HG03558 (cell line): ENCODE data around the gene NRXN2.

Source experiments
- ATAC-seq: cut with Tn5 transposase; IDR thresholded peaks from one replicate; pipeline ENCODE4 v1.9.1; 2021; ENCODE audit warnings: moderate number of reproducible peaks; ENCODE audit not compliant: unreplicated experiment; ENCODE audit errors: extremely low read depth

NRXN2 gene

DNA sequence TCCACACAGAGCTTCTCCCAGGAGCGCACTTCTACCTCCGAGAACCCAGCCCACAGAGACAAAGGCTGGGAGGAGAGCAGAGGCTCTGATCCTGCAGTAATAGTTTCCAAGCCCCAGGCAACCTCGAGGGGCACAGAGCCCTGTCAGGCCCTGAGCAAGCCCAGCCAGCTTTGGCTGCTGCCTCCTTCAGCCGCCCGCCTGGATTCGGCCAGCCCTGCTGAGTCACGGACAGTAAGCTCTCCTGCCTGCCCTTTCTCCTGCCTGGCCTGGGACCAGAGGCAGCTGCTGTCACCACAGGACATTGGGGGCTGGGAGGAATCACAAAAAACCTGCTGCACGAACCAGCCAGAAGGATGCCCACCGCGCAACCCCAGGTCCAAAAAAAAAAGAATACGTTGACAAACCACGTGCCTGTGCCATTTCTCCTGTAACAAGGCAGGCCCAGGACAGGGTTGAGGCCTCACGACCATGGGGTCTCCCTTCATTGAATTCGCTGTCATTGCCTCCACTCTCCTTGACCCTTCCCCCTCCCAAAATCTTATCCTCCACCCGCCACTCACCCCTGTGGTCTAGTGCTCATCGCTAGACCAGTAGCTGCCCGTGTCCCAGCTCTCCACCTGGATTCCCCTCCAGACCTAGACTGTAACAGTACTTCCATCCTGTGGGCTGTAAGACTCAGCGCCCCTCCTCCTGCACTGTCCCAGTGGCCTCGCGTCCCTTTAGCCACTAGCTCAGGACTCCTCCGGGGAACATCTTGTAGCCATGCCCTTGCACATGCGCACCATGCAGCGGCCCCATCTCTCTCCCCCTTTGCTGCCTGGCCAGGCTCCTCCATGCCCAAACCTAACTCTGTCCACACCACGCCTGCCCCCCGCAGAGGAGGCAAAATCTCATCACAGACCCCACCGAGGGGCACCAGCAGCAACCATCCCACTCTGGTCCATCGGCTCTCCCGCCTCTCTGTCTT is 139.4 kb downstream of the NRXN2 start:
- no peak for ATAC-seq

DNA sequence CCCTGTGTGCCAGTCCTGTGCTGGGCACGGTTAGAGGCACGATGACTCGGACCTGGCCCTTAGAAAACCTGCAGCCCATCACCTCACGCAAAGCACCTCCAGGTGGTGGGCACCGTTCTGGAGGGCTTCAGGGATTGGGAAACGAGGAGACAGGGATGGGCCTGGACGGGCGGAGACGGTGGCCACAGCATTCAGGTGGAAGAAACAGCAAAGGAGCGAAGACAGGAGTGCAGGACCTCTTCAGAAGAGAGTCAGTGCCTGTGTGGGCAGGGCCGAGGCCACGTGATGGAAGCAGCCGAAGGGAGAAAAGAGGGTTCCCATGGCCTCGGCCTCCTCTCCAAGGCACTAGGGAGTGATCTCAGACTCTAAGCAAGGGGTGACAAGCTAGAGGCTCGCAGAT is 140.1 kb downstream of the NRXN2 start:
- no peak for ATAC-seq

DNA sequence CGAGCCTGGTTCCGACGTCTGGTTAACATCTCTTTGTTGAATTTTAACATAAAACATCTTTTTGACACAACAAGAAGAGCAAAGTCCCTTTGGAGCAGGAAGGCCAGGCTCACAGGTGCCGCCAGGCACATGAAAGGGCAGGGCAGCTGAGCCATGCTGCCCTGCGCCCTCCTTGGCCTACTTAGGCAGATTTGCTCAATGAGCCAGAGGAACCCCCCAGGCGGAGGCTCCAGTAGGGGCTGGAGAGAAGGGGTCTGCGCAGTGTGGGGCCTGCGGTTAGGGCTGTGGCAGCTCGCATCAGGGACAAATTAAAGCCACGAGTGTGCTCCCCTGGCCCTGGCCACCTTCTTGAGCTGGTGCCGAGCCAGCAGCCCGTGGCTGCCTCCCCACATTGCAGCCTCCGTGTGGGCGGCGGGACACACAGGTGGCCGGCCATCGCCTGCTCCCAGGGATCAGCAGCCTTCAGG is 141.9 kb downstream of the NRXN2 start:
- ATAC-seq: no peak

DNA sequence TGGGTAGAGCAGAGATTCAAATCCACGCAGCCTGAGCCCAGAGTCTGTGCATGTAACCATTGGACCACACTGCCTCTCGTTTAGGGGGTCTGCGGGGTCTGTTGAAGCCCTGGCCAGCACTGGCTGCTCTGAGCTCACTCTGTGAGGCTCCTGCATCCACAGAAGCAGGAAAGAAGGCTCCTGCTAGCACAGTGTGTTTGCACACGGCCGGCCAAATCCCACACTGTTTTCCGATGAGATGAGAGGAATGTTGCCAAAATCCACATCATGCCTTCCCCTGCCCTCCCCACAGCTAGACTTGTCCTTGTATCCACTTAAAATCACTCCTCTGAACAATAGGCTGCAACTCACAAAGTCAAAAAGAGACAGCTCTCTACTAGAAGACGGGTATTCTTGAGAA is 142.6 kb downstream of the NRXN2 start:
- no peak for ATAC-seq

DNA sequence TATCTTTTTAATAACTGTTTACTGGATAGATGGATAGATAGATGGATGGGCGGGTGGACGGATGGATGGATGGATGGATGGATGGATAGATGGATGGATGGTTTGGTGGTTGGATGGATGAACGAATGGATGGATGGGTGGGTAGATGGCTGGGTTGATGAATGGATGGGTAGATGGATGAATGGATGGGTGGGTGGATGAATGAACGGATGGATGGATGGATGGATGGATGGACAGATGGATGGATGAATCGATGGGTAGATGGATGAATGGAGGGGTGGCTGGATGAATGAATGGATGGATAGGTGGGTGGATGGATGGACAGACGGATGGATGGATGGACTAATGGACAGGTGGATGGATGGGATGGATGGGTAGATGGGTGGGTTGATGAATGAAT is 145.8 kb downstream of the NRXN2 start:
- ATAC-seq: no peak

DNA sequence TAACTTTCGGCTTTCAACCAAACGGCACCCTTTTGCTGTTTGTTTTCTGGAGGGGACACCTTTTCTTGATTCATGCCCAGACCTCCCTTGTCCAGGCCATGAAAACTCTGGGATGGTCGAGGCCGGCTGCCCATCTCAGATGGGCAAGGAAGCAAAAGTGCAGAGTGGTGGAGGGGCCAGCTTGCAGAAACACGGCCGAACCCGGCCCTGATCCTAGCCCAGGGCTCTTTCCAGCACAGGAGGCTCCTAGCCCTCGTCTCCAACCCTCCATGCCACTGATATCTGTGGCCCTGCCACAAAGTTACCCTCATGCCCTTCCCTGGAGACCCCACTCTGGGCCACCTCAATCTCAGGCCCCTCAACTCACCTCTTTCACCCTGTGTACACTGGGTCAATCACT is 150.9 kb downstream of the NRXN2 start:
- no peak for ATAC-seq

DNA sequence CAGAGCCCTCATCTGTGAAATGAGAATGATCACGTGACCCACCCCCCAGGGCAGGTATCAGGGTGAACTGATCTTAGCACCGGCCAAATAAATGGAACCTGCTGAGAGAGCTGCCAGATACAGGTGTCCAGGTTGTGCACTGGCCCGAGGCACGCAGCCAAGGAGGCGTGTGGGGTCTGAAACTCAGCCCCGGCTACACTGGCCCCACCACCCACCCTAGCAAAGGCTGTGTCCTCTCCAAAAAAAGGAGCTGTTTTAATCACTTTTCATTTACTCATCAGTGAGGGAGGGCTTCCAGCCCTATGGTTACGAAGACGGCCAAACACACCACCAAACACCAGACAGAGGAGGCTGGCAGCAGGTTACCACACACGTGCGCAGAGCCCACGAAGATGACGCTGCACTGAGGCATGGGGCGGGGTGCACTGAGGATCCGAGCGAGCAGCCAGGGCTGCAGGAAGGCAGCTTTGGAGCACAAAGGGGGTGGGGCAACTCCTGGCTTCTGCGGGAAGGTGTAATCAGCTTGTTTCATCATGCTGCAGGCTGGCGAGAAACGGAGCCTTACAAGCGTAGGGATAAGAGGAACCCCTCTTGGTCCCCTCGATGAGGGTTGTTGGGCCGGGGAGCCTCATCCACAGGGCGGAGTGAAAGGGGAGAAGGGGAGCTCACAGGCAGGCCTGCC is 151.4 kb downstream of the NRXN2 start:
- no peak for ATAC-seq

DNA sequence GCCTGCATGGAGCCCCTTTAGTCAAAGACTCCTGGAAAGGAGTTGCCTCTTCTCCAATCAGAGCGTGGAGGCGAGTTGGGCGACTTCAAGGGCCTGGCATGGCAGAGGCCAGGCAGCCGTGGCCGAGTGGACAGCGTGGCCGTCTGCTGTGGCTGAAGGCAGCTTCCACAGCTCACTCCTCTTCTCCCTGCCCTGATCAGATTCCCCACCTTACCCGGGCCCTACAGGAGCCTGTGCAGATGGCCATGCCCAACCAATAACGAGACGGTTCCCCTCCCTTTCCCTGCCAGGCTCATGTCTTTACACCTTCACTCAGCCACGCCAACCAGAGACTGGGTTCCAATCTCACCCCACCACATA is 152.0 kb downstream of the NRXN2 start:
- ATAC-seq: no peak

DNA sequence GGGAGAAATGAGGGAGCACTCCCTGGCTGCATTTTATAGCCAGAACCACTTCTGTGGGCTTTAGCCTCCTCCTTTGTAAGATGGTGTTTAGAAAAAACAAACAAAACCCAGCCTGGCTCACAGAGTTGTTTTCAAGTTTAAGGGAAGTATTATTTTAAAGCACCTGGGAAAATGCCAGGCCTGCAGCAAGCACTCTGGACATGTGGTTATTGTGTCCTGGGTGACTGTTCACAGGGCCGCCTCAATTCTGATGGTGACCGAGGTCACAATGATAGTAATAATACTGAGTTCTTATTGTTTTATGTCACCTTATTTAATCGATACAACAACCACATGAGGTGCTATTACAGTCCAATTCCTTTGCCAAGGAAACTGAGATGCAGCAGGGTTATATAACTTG is 152.7 kb downstream of the NRXN2 start:
- ATAC-seq: no peak

DNA sequence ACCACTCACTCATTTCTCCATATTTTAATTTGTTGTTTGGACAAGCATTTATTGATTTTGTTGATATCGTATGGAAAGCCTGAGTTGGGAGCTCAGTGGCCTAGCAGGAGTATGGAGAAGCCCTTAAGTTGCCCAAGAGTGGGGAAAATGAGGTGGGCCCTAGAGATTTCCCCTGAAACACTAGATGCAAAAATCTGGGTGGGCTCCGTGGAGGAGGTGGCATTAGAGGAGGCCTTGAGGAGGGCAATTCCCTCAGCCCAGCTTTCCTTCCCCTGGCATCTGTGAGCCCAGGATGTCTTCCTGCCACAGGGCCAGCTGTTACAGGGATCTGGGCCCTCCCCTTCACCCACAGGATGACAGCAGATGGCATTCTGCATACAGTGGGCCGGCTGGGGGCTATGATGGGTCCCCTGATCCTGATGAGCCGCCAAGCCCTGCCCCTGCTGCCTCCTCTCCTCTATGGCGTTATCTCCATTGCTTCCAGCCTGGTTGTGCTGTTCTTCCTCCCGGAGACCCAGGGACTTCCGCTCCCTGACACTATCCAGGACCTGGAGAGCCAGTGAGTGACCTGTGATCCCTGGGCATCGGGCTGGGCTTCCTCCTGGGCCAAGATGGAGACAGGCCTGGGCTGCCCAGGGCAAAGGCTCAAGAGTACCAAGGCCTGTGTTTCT is 153.6 kb downstream of the NRXN2 start:
- ATAC-seq: no peak

DNA sequence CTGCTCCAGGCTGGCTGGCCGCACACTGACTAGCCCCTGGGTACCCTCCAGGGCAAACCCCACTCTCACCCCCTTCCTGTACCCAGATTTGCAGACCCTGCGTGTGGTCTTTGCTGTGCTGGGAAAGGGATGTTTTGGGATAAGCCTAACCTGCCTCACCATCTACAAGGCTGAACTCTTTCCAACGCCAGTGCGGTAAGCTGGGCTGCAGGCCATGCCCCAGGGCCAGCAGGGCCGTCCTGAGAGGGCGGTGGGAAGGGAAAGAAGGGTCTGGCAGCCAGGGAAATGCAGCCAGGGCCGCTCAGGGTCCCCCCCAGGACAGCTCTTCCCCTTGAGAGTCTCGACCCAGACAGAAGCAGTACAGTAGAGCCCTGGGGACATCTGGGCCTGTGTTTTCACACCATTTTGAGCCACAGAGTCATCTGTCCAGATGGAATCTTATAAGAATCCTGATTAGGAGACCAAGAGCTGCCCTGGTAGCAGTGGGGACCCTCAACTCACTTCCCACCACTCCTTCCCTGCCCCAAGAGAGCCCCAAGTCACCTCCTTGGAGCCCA is 154.3 kb downstream of the NRXN2 start:
- no peak for ATAC-seq

DNA sequence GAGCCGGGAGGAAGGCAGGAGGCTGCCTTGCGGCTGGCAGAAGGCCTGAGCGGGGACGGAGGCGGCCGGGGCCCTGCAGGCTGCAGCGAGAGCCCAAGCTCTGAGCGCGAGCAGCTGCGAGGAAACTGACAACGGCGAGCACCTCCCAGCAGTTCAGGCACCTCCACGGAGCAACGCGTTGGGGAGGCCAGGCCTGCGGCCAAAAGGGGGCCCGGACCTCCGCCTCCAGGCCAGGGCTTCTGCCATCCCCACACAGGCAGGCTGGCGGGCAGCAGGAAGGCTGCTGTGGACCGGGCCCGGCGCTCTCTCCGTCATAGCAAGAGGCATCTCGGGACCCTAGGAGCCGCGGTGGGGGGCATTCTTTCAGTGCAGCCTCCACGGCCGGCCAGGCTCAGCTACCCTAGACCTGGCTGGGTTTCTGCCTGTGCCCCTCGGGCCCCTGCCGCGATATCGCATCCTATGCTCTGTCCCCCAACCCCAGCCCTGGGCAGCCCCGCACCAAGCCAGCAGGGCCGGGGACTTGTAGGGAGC is 154.9 kb downstream of the NRXN2 start:
- ATAC-seq: no peak

DNA sequence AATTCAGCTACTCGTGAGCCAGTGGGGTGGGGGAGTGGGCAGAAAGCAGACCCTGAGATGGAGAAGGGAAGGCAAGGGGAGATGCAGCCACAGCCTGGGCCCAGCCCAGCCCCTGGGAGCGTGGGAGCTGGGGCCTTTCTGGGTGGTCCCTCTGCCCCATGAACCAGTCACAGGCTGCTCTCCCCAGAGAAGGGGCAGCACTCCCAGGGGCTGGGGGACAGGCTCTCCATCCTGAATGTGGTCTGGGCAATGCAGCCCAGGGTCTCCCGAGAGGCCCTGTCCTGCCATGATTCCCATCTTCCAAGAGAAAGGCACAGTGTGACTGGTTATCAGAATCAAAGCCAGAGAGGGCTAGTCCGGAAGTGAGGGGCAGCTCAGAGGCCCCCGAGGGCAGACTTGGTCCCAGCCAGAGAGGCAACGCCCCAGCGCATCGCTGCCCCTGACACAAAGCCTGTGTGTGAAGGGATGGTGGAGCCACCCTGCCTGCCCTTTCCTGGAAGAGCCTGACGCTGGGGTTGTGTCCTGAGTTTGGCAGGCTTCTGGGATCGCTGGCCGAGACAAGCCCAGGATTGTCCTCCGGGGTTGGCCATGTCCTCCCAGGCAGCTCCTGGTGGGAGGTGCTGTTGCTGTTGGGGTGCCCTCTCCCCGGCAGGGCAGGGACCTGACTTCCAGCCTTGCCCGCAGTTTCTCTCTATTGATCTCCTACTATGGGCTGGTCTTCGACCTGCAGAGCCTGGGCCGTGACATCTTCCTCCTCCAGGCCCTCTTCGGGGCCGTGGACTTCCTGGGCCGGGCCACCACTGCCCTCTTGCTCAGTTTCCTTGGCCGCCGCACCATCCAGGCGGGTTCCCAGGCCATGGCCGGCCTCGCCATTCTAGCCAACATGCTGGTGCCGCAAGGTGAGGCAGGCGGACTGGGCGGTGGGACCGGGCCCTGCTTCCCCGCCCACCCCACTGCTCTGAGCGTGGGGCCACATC is 155.8 kb downstream of the NRXN2 start:
- no peak for ATAC-seq

DNA sequence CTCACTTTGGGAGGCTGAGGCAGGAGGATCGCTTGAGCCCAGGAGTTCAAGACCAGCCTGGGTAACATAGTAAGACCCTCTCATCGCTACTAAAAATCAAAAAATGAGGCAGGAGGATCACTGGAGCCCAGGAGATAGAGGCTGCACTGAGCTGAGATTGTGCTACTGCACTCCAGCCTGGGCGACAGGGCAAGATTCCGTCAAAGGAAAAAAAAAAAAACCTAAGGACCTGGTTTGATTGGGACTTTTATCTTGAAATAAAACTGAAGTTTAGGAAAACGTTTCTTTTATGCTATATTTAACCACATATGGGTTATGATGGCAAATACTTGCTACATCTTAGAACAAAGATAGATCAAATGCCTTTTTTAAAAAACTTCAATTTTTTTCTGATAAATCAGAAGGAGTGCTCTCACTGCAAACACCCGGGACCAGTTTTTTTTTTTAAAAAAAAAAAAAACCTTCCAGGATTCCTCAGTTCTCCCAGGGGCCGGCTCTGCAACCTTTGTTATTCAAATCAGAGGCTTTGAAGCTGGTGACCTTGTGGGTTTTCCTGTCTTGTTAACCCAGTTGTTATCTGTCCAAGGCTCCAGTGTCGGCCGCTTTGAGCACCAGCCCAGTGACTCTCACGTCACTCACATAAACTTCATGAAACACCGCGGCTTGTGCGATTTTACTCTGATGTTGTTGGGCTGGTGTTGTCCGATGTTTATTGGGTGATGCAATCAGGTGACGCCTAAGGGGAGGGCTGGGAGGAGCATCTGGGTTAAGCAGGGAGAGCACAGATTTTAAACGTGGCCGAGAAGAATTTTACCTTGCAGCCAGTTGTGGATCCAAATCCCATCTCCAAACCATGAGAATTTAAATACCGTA is 156.7 kb downstream of the NRXN2 start:
- no peak for ATAC-seq

DNA sequence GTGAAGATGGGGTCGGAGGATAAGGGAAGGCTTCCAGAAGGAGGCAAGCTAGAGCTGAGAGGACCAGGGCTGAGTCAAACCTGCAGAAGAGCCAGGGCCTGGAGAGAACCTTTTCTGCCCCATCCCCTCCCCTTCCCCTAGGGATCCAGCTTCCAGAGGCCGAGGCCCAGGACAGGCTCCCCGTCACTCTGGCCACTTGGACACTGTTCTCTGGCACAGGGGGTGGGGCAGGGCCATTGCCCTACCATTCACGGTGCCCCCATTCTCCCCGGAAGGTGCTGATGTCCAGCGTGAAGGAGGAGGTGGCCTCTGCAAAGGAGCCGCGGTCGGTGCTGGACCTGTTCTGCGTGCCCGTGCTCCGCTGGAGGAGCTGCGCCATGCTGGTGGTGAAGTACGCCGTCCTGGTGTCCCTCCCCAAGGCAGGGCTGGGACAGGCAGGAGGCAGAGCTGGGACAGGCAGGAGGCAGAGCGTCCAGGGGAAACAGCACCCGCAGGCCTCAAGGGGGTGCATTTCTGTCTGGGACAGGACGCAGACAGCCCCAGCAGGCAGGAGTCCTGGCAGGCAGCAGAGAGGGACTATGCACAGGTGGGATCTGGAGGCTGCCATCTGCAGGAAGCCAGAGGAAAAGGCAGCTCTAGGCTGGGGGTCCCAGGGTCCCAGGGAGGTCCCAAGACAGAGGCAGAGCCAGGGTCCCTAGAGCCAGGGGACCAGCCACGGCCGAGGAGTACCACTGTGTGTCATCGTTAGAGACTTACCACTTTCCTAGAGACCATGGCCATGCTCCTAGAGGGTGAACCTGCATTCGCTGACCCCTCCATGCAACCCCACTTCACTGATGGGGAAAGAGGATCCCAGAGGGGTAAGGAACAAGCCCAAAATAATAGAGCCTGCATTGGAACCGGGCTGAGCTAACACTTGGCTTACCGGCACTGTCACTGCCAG is 157.8 kb downstream of the NRXN2 start:
- ATAC-seq: no peak

DNA sequence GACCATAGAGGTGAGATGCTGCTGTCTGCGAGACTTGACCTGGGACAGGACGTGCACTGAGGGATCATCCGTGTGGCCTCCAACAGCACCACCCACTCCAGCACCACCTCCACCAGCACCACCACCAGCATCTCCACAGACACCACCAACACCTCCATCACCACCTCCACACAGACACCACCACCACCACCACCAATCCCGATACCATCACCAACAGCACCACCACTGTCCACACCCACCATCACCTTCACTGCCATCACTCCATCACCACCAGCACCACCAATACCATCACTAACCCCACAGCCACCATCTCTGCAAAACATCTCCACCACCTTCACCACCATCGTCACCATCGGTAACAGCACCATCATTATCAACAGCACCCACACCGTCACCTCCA is 158.6 kb downstream of the NRXN2 start:
- no peak for ATAC-seq

DNA sequence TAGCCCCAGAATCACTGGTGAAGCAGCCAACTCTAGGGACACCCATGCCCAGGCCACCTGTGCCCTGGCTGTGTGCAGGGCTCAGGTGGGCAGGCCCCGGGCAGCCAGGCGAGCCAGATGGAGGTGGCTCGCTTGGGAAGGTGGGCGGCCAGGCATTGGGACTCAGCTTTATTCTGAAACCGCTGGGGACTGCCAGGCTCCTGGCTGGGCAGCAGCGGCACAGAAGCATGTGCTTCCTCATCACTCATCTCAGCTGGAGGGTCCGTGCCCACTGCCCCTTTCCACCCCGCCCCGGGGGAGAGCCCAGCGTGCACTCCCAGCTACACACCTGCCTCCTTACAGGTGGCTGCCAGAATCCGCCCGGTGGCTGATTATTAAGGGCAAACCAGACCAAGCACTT is 159.0 kb downstream of the NRXN2 start:
- no peak for ATAC-seq
